ENCODE data around the gene BRIP1.
"Not testable (repeated sequence)": the region's sequence is repeated elsewhere in the genome, so short reads cannot be mapped to it uniquely, and the experiment has no call there.

Gene BRIP1

DNA sequence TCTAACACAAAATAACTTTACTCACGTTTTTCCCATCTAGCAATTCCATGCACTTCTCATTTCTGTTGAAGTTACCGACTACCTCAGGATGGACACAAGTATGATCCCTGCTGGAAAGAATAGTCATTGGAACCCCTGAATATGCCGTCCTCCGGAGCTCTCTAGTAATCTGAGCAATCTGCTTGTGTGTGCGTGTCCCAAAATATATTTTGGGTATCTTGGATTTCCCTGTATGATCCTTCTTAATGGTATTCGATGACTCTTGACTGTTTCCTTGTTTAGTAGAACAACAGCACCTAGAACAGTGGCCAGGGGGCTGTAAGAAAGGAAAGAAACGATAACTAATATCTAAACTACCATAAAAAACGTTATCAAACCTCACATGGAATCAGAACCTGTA is 54.9 kb downstream of the BRIP1 start:
- in situ Hi-C loops (cut with MboI; ENCODE audit: low sequenced_read_pairs), result no loop called here

DNA sequence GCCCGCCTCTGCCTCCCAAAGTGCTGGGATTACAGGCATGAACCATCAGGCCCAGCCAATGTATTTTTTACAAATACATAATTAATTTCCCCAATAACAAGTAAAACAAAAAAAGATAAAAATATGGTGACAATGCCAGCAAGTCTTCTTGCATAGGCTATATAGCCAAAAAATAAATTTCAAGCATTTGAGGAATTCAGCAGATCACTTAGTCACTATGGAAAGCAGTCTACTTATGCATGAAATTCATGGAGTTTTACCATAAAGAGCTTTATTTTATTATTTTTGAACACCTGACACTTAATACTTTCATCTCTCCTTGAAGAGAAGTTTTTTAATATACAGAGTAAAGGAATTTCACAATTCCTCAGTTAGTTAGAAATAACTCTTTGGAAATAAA is 56.4 kb downstream of the BRIP1 start:
- in situ Hi-C loops (cut with MboI; ENCODE audit: low sequenced_read_pairs), result no loop called here

DNA sequence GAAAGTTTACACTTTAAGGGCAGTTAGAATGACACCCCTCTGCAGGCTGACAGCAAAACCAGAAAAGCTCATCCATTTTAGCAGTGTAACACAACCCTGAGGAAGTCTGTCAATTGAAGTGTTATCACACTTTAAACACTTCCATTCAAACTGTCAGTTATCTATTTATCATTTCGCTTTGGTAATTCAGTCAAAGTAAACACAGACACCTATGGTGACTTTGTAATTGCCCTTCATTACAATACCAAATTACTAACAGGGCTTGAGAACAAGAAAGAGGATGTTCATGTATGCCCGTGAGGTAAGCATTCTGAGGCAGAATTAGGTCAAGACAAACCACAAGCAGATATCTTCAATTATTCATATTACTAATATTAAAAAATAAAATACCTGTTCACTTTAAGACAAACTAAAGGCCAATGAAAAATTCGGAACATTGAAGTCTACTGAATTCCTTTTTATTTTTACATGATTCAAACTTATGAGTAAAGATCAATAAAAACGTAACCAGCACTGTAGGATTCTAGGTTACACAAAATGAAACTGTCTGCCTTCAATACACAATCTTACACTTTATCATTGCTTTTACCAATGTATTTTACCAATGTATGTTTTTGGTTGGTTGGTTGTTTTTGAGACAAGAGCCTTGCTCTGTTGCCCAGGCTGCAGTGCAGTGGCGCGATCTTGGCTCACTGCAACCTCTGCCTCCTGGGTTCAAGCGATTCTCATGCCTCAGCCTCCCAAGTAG is 57.1 kb downstream of the BRIP1 start:
- in situ Hi-C loops (cut with MboI; ENCODE audit: low sequenced_read_pairs), result no loop called here

DNA sequence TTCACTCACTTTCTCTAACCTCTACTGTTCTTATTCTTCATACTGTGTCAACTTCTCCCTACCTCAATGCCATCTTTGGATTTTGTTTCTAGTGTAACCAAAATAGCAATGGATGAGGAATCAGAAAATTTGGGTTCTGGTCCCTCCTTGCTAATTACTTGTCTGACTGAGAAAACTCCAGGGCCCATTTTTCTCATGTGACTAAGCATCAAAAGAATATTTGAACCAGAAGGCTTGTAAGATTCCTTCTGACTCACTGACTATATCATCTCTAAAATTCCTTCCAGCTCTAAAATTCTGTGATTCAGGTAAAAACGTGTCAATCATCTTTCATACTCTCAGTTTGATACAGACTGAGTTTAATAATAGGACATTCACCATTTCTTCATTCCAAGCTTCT is 57.9 kb downstream of the BRIP1 start:
- in situ Hi-C loops (cut with MboI; ENCODE audit: low sequenced_read_pairs), result no loop called here

DNA sequence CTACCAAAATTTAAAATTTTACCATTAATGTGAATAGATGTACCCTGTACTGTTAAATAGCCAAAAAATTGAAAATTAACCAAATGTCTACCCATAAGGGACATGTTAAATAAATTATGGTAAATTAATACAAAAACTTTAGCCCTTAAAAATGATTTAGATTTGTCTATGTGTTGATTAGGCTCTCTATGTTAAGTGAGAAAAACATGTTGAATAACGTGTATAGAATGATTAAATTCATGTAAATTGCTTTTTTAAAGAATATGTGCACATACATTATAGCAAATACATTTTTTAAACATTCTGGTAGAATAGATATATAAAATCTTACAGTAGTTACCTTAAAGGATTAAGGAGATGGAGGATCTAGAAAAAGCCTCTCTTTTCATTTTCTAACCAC is 59.5 kb downstream of the BRIP1 start:
- in situ Hi-C loops (cut with MboI; ENCODE audit: low sequenced_read_pairs), result no loop called here

DNA sequence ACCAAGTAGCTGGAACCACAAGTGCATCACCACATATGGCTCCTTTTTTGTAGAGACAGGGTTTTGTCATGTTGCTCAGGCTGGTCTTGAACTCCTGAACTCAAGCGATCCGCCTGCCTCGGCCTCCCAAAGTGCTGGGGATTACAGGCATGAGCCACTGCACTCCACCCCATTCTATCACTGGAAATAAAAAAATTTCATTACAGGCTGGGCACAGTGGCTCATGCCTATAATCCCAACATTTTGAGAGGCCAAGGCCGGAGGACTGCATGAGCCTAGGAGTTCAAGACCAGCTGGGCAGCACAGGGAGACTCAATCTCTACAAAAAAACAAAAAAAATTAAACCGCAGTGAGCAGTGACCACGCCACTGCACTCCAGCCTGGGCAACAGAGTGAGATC is 60.1 kb downstream of the BRIP1 start:
- in situ Hi-C loops (cut with MboI; ENCODE audit: low sequenced_read_pairs), result no loop called here

DNA sequence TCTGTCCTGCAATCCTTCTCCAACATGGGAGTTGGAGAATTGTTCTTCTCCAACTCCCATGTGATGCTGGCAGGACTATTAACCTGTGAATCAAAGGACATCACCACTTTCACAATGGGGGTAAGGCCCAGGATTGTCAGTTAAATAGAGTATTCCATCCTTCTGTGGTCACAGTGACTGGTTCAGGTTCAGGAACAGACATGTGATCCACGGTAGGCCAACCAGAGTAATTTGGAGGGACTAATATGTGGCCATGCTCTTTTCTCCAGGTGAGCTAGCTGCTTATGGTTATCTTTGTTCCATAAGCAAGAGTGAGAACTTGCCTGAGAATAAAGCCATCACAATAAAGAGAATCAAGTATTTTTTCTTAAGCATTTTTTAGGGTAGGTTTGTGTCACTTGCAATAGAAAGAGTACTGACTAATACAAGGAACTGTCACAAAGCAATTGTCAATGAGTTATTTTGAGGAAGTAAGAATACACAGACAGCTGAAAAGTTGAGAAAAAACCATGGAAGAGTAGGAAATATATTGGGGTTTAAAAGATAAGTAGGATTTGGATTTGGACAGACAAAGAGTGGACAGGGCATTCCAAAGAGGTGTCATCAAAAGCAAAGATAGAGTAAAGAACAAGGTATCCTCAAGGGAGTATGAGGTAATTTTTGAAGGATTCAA is 63.4 kb downstream of the BRIP1 start:
- in situ Hi-C loops (cut with MboI; ENCODE audit: low sequenced_read_pairs), result no loop called here

DNA sequence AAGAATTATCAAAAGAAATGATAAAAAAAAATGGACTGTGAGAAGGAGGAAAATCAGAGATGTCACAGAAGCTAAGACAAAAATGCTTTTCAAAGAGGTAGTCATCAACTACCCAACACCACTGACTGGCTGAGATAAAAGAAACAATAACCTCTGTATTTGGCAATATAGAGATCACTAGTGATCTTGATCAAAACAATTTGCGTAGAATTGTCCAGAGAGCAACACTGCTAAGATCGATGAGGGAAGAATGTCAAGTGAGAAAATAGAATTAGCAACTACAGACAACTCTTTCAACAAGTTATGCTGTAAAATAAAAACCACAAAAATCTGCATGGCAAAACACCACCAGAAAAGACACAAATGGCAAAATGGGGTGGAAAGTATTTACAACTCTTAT is 66.0 kb downstream of the BRIP1 start:
- in situ Hi-C loops (cut with MboI; ENCODE audit: low sequenced_read_pairs), result no loop called here

DNA sequence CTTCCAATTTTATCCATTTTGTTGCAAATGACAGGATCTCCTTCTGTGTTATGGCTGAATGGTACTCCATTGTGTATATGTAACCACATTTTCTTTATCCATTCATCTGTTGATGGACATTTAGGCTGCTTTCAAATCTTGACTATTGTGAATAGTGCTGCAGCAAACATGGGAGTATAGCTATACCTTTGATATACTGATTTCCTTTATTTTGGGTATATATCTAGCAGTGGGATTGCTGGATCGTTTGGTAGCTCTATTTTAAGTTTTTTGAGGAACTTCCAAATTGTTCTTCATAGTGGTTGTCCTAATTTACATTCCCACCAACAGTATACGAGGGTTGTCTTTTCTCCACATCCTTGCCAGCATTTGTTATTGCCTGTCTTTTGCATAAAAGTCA is 67.8 kb downstream of the BRIP1 start:
- in situ Hi-C loops (cut with MboI; ENCODE audit: low sequenced_read_pairs), result no loop called here

DNA sequence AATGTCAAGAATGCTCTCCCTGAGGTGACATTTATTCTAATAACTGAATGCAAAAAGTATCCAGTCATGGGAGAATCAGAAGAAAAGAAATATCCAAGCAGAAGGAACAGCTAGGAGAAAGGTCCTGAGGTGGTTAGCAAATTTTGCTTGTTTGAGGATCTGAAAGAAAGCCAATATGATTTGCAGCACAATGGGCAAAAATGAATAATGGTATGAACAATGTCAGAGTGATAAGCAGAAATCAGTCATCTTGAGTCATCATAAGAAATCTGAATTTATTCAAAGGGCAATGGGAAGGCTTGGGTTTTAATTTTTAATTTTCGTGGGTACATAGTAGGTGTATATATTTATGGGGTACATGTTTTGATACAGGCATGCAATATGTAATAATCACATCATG is 68.5 kb downstream of the BRIP1 start:
- in situ Hi-C loops (cut with MboI; ENCODE audit: low sequenced_read_pairs), result no loop called here

DNA sequence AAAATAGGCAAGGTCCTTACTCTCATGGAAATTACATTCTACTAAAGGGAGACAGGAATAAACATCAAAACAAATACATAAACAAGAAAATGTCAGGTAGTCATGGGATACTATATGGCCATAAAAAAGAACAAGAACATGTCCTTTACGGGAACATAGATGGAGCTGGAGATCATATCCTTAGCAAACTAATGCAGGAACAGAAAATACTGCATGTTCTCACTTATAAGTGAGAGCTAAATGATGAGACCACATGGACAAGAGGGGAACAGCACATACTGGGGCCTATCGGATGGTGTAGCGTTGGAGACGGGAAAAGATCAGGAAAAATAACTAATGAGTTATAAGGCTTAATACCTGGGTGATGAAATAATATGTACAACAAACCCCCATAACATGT is 69.1 kb downstream of the BRIP1 start:
- in situ Hi-C loops (cut with MboI; ENCODE audit: low sequenced_read_pairs), result no loop called here

DNA sequence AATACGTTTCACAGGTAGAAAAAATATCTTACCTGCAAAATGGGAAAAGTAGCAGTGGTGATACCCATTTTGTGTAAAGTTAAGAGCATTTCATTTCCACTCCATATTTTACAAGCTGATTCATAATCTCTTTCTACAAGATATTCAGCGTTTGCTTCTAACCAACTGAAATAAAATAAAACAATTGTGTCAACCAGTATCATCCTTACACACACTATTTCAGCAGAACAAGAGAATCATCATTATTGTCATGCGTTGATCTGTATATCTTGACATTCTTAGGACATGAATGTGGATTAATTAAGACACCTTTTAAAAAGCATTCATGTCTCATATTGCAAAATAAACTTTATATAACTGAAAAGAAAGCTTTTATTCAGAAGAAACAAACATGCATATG is 69.8 kb downstream of the BRIP1 start:
- in situ Hi-C loops (cut with MboI; ENCODE audit: low sequenced_read_pairs), result no loop called here

DNA sequence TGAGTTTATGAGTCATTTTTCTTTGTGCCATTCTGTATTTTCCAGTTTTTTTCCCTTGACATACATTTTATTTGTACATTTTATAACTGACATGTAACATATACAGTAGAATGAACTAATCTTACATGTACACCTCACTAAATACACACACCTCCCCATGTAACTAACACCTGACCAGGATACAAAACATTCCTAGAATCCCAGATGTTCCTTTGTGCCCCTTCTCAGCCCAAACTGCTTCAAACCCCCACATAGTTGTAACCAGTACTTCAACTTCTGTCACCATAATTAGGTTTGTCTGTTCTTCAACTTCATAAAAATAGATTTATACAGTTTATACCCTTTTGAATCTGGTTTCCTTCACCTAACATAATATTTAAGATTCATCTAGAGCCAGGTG is 73.5 kb downstream of the BRIP1 start:
- in situ Hi-C loops (cut with MboI; ENCODE audit: low sequenced_read_pairs), result no loop called here

DNA sequence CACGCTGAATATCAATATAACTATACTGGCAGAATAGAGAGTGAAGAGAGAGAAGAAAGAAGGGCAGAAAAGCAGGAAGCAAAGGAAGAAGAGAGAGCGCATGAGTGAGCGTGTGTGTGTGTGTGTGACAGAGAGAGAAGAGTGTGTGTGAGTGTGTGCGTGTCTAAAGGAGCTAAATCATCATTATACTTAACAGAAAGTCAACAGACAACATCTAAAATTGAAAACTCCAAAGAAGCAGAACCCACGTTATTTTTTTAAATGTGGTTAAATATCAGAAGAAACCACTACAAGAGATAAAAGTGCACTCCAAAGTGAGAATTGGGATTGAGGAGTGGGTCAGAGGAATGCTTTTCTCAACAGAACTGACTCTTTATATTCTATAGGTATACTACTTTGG is 77.2 kb downstream of the BRIP1 start:
- in situ Hi-C loops (cut with MboI; ENCODE audit: low sequenced_read_pairs), result no loop called here

DNA sequence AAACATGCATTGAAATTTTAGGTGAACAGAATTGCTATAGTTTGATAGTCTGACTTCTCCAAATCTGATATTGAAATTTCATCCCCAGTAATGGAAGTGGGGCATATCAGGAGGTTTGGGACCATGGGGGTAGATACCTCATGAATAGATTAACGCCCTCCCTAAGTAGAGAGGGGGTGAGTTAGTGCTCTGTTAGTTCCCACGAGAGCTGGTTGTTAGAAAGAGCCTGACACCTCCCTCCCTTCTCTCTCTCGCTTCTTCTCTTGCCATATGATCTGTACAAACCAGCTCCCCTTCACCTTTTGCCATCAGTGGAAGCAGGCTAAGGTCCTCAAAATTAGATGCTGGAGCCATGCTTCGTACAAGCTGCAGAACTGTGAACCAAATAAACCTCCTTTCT is 78.8 kb downstream of the BRIP1 start:
- in situ Hi-C loops (cut with MboI; ENCODE audit: low sequenced_read_pairs), result no loop called here

DNA sequence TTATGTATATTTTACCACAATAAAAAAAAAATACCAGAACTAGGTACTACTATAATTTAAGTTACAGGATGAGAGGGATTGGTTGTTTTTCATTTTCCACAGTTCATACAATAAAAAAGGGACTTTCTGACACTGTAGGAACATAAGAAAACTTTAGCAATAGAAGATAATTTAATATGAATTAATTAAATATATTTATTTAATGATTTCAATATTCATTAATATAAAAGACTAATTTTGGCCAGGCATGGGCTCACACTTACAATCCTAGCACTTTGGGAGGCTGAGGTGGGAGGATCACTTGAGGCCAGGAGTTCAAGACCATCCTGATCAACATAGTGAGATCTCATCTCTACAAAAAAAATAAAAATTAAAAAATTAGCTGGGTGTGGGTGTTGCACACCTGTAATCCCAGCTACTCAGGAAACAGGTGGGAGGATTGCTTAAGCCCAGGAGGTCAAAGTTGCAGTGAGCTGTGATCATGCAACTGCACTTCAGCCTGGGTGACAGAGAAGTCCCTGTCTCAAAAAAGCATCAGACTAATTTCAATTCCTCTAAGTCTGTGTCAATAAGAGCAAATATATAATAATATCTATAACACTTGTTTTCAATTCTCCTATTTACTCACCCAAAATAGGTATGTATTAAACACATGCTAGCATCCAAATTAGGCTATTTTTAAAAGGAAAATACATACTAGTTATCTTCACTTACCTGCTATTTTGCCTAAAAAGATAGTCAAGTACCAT is 79.6 kb downstream of the BRIP1 start:
- in situ Hi-C loops (cut with MboI; ENCODE audit: low sequenced_read_pairs), result no loop called here

DNA sequence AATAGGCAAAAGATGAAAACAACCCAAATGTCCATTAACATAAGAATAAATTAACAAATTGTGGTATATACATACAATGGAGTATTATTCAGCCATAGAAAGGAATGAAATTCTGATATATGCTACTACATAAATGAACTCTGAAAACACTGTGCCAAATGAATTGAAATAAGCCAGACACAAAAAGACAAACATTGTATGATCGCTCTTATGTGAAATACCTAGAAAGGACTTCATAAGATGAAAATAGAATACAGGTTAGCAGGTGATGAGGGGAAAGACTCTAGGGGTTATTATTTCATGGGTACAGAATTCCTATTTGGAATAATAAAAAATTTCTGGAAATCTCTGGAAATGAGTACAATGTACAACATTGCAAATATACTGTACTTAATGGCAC is 80.2 kb downstream of the BRIP1 start:
- in situ Hi-C loops (cut with MboI; ENCODE audit: low sequenced_read_pairs), result no loop called here

DNA sequence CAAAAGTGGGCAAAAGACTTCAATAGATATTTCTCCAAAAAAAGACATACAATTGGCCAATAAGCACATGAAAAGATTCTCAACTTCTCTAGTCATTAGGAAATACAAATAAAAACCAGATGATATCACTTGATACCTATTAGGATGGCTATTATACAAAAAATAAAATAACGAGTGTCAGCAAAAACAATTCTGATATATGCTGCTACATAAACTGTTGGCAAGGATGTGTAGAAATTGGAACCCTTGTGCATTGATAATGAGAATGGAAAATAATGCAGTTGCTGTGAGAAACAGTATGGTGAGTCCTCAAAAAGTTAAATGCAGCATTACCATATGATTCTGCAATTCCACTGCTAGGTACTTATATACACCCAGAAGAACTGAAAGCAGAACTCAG is 80.6 kb downstream of the BRIP1 start:
- in situ Hi-C loops (cut with MboI; ENCODE audit: low sequenced_read_pairs), result no loop called here

DNA sequence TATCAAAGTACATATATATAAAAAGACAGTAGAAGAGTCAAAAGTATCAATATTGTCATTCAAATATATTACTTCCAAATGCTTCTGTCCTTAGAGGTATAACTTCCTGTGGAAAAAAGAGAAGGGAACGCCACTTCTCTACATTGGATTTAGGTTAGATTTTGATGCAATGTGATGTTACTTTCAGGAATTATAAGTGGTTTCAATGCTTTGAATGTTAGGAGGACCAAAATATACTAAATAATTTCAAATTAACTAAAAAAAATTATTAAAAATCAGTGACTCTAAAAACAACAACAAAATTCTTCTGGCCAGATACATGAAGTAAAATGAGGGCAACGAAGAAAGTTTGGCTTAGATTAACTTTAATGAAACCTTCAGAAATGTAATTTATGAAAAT is 88.0 kb downstream of the BRIP1 start:
- in situ Hi-C loops (cut with MboI; ENCODE audit: low sequenced_read_pairs), result no loop called here

DNA sequence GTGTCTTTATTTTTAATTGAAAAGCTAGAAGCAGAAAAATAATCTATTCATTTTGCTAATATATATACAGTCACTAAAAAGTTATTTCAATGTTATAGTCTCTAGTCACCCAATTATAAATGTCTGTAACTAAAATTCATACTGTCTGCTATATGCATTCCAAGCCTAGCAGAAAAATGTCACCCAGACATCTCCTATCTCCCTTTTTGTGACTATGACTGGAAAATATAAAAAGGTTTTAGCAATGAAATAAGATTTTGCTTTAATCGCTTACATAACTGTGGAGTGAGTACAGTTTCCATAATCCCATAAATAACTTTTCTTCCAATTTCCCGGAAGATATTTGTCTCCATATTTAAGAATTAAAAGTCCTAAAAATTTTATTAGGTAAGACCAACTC is 88.6 kb downstream of the BRIP1 start:
- in situ Hi-C loops (cut with MboI; ENCODE audit: low sequenced_read_pairs), result no loop called here

DNA sequence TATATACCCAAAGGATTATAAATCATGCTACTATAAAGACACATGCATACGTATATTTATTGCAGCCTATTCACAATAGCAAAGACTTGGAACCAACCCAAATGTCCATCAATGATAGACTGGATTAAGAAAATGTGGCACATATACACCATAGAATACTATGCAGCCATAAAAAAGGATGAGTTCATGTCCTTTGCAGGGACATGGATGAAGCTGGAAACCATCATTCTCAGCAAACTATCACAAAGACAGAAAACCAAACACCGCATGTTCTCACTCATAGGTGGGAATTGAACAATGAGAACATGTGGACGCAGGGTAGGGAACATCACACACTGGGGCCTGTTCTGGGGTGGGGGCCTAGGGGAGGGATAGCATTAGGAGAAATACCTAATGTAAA is 89.2 kb downstream of the BRIP1 start:
- in situ Hi-C loops (cut with MboI; ENCODE audit: low sequenced_read_pairs), result not testable (repeated sequence)

Measured in HL-60/S4 treated with retinoic acid at 250 ng/mL for 4 days and 3 days (cell line).